CD1c-positive myeloid dendritic cell (primary cell): ENCODE measurements around the gene TMA7B.

ENCODE experiments used
- DNase-seq: peaks from one replicate; pipeline ENCODE4 v3.0.0-alpha.2; 2016; ENCODE audit errors: extremely low spot score

TMA7B gene

GRCh38 chr22:39952347-39952746 is 7.8 kb upstream of the TMA7B start:
- DNase-seq = no peak

GRCh38 chr22:39953101-39953500 is 7.1 kb upstream of the TMA7B start:
- no peak for DNase-seq

GRCh38 chr22:39954584-39955055 is 5.6 kb upstream of the TMA7B start:
- no peak for DNase-seq

- no peak for DNase-seq
These were observed 4.5 kb upstream of the TMA7B start for GRCh38 chr22:39955675-39956074.

- peak; percentile 80 for DNase-seq
These were observed 3.1 kb upstream of the TMA7B start for GRCh38 chr22:39956932-39957664.

- DNase-seq = no peak
These were observed 2.0 kb upstream of the TMA7B start for GRCh38 chr22:39958009-39958711.

GRCh38 chr22:39958949-39959639 is 1.1 kb upstream of the TMA7B start:
- no peak for DNase-seq

- DNase-seq = peak; percentile 69
These were observed 872 bp downstream of the TMA7B start for GRCh38 chr22:39960791-39961746.

- no peak for DNase-seq
These were observed 1.9 kb downstream of the TMA7B start for GRCh38 chr22:39962071-39962470.

- no peak for DNase-seq
These were observed 5.6 kb downstream of the TMA7B start for GRCh38 chr22:39965748-39966147.

GRCh38 chr22:39966470-39966869 is 6.3 kb downstream of the TMA7B start:
- DNase-seq = no peak

- DNase-seq = no peak
These were observed 7.1 kb downstream of the TMA7B start for GRCh38 chr22:39967103-39967829.

GRCh38 chr22:39967996-39968972 is 8.1 kb downstream of the TMA7B start:
- no peak for DNase-seq

GRCh38 chr22:39970742-39971141 is 10.5 kb downstream of the TMA7B start:
- DNase-seq = no peak

GRCh38 chr22:39972641-39973040 is 12.4 kb downstream of the TMA7B start:
- DNase-seq = no peak

- no peak for DNase-seq
These were observed 13.5 kb downstream of the TMA7B start for GRCh38 chr22:39973656-39974055.

GRCh38 chr22:39974065-39974464 is 13.9 kb downstream of the TMA7B start:
- no peak for DNase-seq

GRCh38 chr22:39979048-39979447 is 18.9 kb downstream of the TMA7B start:
- no peak for DNase-seq

- DNase-seq = no peak
These were observed 19.3 kb downstream of the TMA7B start for GRCh38 chr22:39979458-39979857.

GRCh38 chr22:39980596-39980995 is 20.4 kb downstream of the TMA7B start:
- no peak for DNase-seq
